ENCODE data around the gene ABLIM2. TPM values are rescaled to one million over a fixed set of nuclear protein-coding genes. Genes with fewer than 3 reads are reported as not detected.

The ABLIM2 gene
- total RNA-seq (2014; rRNA removed; shearing (Covaris generic)) (0.23 and 0.76 TPM in 2 replicates), total RNA-seq (2022) (0.72 TPM in 1 of 2 replicates, not detected in the other), Bru-seq, nascent RNA (percentile 14 among the genes with signal in this experiment), BruChase-seq, experiment 1, labeled RNA remaining after a 6-hour chase (percentile 17 among the genes with signal in this experiment), BruChase-seq, experiment 2, labeled RNA remaining after a 2-hour chase (percentile 16 among the genes with signal in this experiment)
- long read RNA-seq, partial matches to known transcripts = 1 of 1 reads
- long read RNA-seq, other reads (novel, unspliced or antisense) = 0 of 1 reads

DNA sequence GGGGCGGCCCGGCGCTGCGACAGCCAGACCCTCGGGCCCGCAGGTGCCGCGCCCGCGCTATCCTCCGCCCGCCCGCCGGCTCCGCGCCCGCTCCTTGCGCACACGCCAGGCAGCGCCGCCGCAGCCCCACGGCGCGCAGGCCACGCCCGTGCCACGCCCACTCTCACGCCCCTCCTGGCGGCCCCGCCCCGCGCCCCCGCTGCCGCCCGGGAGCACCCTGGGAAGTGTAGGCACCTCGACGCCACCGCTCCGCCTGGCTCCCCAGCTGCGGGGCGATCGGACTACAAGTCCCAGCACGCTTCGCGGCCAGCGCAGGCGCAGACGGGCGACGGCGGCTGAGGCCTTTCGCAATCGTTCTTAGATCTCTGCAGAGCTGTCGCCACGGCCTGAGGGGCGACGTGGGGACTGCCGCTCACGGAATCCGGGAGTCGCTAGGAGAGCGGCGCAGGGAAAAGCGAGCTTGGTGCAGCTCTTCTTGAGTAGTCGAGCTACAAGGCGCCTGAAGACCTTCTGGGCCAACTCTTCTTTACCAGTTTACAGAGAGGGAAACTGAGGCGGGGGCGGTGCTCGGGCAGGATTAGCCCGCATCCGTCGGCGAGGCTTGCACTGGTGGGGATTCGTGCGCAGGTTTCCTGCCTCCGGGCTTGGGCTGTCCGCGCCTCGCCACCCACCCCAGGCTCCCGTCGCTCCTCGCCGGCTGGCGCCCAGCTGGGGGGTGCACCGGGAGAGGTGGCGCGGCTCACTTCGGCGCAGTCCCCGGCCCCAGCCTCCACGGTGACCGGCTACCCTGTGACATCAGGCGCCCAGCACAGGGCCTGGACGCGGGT, at the start of gene ABLIM2:
TSS of gene ABLIM2 (minus strand) at position 104 of the 827 bp plus-strand sequence. CDS start 124 bp downstream, outside the sequence.
- BruUV-seq (replicated peaks) = no TSS peak
- Histone ChIP-seq H3K4me2 (ENCODE audit: low read length) (peak within 1 kb of the TSS; percentile 87), H3K4me1 (ENCODE audit: insufficient read depth, low read length, poor library complexity, severe bottlenecking) (peaks cover 38% of the 10 kb centered on the region), H3K9me2 (ENCODE audit: insufficient read depth, low read length) (no peaks in the 10 kb centered on the region), H3K27ac (ENCODE audit: low read depth, low read length, poor library complexity, severe bottlenecking) (no peak within 1 kb of the TSS), H3K9me3 (ENCODE audit: low read length) (no peaks in the 10 kb centered on the region), H3K79me2 (ENCODE audit: insufficient read depth, low read depth, low read length) (no peaks in the 10 kb centered on the region), H2AFZ (ENCODE audit: low read length) (peak within 1 kb of the TSS; percentile 85), H4K20me1 (ENCODE audit: insufficient read depth, low read length) (no peaks in the 10 kb centered on the region), H3K36me3 (ENCODE audit: insufficient read depth, low read length) (no peaks in the 10 kb centered on the region), H3K4me3 (ENCODE audit: low read depth, low read length, poor library complexity, severe bottlenecking) (peak within 1 kb of the TSS; percentile 71)
- intact Hi-C loops (cut with micrococcal nuclease; ENCODE audit: unreplicated experiment) = no loop called here
- DNase-seq (ENCODE audit: low spot score) = peak; percentile 98
- POLR2A ChIA-PET = interaction anchor here (1.0 to 1.2 kb wide), 2 partner anchors 28 to 39 kb away, joined by 3 to 4 read pairs; no protein-coding TSS in a partner anchor
- CTCF ChIA-PET (ENCODE audit: unreplicated experiment) = interaction anchor here (0.6 kb wide), 1 partner anchor 1486 kb away, joined by 5 read pairs; no protein-coding TSS in a partner anchor
- no peak for TF ChIP-seq EZH2phosphoT487 (IDR thresholded peaks at IDR 0.05; ENCODE audit: borderline replicate concordance, low read depth, low read length)
- TF ChIP-seq, protein P1, sequence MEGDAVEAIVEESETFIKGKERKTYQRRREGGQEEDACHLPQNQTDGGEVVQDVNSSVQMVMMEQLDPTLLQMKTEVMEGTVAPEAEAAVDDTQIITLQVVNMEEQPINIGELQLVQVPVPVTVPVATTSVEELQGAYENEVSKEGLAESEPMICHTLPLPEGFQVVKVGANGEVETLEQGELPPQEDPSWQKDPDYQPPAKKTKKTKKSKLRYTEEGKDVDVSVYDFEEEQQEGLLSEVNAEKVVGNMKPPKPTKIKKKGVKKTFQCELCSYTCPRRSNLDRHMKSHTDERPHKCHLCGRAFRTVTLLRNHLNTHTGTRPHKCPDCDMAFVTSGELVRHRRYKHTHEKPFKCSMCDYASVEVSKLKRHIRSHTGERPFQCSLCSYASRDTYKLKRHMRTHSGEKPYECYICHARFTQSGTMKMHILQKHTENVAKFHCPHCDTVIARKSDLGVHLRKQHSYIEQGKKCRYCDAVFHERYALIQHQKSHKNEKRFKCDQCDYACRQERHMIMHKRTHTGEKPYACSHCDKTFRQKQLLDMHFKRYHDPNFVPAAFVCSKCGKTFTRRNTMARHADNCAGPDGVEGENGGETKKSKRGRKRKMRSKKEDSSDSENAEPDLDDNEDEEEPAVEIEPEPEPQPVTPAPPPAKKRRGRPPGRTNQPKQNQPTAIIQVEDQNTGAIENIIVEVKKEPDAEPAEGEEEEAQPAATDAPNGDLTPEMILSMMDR (conservative IDR thresholded peaks at IDR 0.05; ENCODE audit: low read length) = no peak

DNA sequence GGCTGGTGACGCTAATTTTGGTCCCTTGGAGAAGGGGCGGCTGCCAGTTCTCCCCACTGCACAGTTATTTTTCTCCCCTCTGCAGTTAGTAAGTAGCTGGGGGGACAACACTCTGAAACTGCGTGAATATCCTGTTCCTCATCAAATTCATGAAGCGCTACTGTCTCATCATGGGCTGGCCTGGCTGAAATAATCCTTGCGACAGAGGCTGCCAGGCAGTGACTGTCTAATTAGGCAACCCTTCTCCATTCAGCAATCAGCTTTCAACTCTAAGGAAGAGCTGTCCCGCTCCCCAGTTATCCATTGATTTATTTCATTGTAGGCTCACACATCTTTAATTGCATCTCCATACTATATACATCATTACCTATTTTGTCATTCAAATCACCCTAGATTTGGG, 48.7 kb upstream of the ABLIM2 start:
- H3K27ac ChIP-seq (ENCODE audit: low read depth, low read length, poor library complexity, severe bottlenecking) = no peak overlapping the region
- BruUV-seq (replicated peaks) = no TSS peak
- H3K4me3 ChIP-seq (ENCODE audit: low read depth, low read length, poor library complexity, severe bottlenecking) = no peak overlapping the region
- no peak overlapping the region for H2AFZ ChIP-seq (ENCODE audit: low read length)
- intact Hi-C loops (cut with micrococcal nuclease; ENCODE audit: unreplicated experiment) = no loop called here
- CTCF ChIA-PET (ENCODE audit: unreplicated experiment) = no interaction called here
- TF ChIP-seq, protein P1 (conservative IDR thresholded peaks at IDR 0.05; ENCODE audit: low read length) = no peak
- TF ChIP-seq EZH2phosphoT487 (IDR thresholded peaks at IDR 0.05; ENCODE audit: borderline replicate concordance, low read depth, low read length) = no peak
- H3K9me2 ChIP-seq (ENCODE audit: insufficient read depth, low read length) = no peaks in the 10 kb centered on the region
- H3K36me3 ChIP-seq (ENCODE audit: insufficient read depth, low read length) = no peaks in the 10 kb centered on the region
- peaks cover 9% of the 10 kb centered on the region for H3K4me1 ChIP-seq (ENCODE audit: insufficient read depth, low read length, poor library complexity, severe bottlenecking)
- POLR2A ChIA-PET = interaction anchor here (0.9 kb wide), 1 partner anchor 14 kb away, joined by 3 read pairs; no protein-coding TSS in a partner anchor
- no peak overlapping the region for H3K4me2 ChIP-seq (ENCODE audit: low read length)
- no peaks in the 10 kb centered on the region for H3K79me2 ChIP-seq (ENCODE audit: insufficient read depth, low read depth, low read length)
- H3K9me3 ChIP-seq (ENCODE audit: low read length) = no peaks in the 10 kb centered on the region
- DNase-seq (ENCODE audit: low spot score) = no peak
- no peaks in the 10 kb centered on the region for H4K20me1 ChIP-seq (ENCODE audit: insufficient read depth, low read length)
